H1 (cell line): Measurements from ENCODE around the gene PLCB3. TPM values are rescaled to one million over a fixed set of nuclear protein-coding genes. Genes with fewer than 3 reads are reported as not detected.

Source experiments
- CHD7 ChIP-seq: fragments of 300-600 bp; sonication (generic); IDR thresholded peaks from 2 replicates; pipeline ENCODE4 v1.7.1; 2012; ENCODE audit warnings: low read length, moderate library complexity, mild to moderate bottlenecking, inconsistent platforms; ENCODE audit not compliant: insufficient replicate concordance
- CTBP2 ChIP-seq: IDR thresholded peaks from 2 replicates; pipeline ENCODE4 v1.7.0; 2011; ENCODE audit warnings: borderline replicate concordance, mild to moderate bottlenecking, moderate library complexity, mixed read lengths, low read length; ENCODE audit not compliant: insufficient read depth, insufficient read length
- EGR1 ChIP-seq: IDR thresholded peaks from 2 replicates; pipeline ENCODE4 v1.6.1; 2011; ENCODE audit warnings: low read depth, low read length, borderline replicate concordance
- KDM5A ChIP-seq: fragments of 200-600 bp; IDR thresholded peaks from 2 replicates; pipeline ENCODE4 v1.7.1; 2012; ENCODE audit warnings: mild to moderate bottlenecking, low read length, inconsistent platforms, mixed read lengths
- MAX ChIP-seq: IDR thresholded peaks from 2 replicates; pipeline ENCODE4 v1.6.1; 2012; ENCODE audit warnings: inconsistent platforms
- NANOG ChIP-seq: IDR thresholded peaks from 2 replicates; pipeline ENCODE4 v1.6.1; 2011; ENCODE audit warnings: low read length, low read depth, mild to moderate bottlenecking, inconsistent platforms; ENCODE audit not compliant: insufficient read depth, poor library complexity, severe bottlenecking
- RAD21 ChIP-seq, 2 experiments: IDR thresholded peaks in 1 of 2; conservative IDR thresholded peaks in 1 of 2; 2 replicates each; pipeline ENCODE4 v1.6.1; 2011; ENCODE audit warnings: low read depth in 2 of 2, low read length in 2 of 2, improper control_type of control experiment in 1 of 2, inconsistent platforms in 1 of 2, mild to moderate bottlenecking in 1 of 2, moderate library complexity in 1 of 2
- RBBP5 ChIP-seq: IDR thresholded peaks from 2 replicates; pipeline ENCODE4 v1.7.1; 2012; ENCODE audit warnings: low read depth, mild to moderate bottlenecking, inconsistent platforms, low read length, moderate library complexity, borderline replicate concordance
- SIN3A ChIP-seq, 2 experiments: IDR thresholded peaks in 1 of 2; conservative IDR thresholded peaks in 1 of 2; 2 replicates each; pipeline ENCODE4 v1.6.1; 2011 to 2012; ENCODE audit warnings: low read length in 2 of 2, improper control_type of control experiment in 1 of 2, low read depth in 1 of 2, mild to moderate bottlenecking in 1 of 2
- TAF7 ChIP-seq: optimal IDR thresholded peaks from 2 replicates; pipeline ENCODE3; 2011; ENCODE audit warnings: low read depth, mild to moderate bottlenecking, inconsistent platforms, low read length, moderate library complexity, borderline replicate concordance
- polyA plus RNA-seq, 7 experiments: library from polyadenylated mRNA; depleted of rRNA in 3 of 7; stranded (reverse) in 5 of 7; unstranded in 2 of 7; fragments of >200 nt in 5 of 7; fragments of 200-250 nt in 2 of 7; gene quantifications; 1 replicate in 5 of 7; 2 replicates in 1 of 7; 4 replicates in 1 of 7; pipeline versions ENCODE4 v1.2.1 to v1.2.3, GENCODE V29; 2011 to 2013; ENCODE audit warnings: missing spikeins in 2 of 7, mixed read lengths in 2 of 7
- total RNA-seq: library from RNA; stranded (reverse); fragmentation: NEBNext Ultra II Directional; extraction: Animal tissue kit (Norgen Biotek cat#: 25700); gene quantifications from 2 replicates; pipeline ENCODE4 v1.2.1, GENCODE V29; 2021

The PLCB3 gene
- total and polyA plus RNA-seq, 2 of the 8 experiments (the other 6 are each of a cell fraction or from before 2014, with no cell fraction given) = 47.2 to 104 TPM

- TF ChIP-seq CHD7 (no peak), KDM5A (no peak), NANOG (no peak), RAD21 (IDR thresholded peaks at IDR 0.05 in 1 of 2, conservative IDR thresholded peaks at IDR 0.05 in 1 of 2; ENCODE audit: low read depth in 2 of 2, low read length in 2 of 2) (no peak), EGR1 (no peak), CTBP2 (no peak), MAX (no peak), SIN3A (conservative IDR thresholded peaks at IDR 0.05 in 1 of 2, IDR thresholded peaks at IDR 0.05 in 1 of 2; ENCODE audit: low read depth in 1 of 2, low read length in 2 of 2) (no peak), TAF7 (no peak), RBBP5 (no peak)
Measured at GRCh38 chr11:64238076-64238475, 13.3 kb upstream of the PLCB3 start (continued).
